ENCODE measurements around the gene SLC18A2. TPM values are rescaled to one million over a fixed set of nuclear protein-coding genes. Genes with fewer than 3 reads are reported as not detected.
A peak's percentile ranks its signal among the peaks of the same experiment; 100 is the strongest.
"Not testable (repeated sequence)": the region's sequence is repeated elsewhere in the genome, so short reads cannot be mapped to it uniquely, and the experiment has no call there.

The SLC18A2 gene
- total RNA-seq, 1 experiment from 2014 or later: 0.12 TPM

- not testable (repeated sequence) for DNase-seq (ENCODE audit: extremely low read depth, low read depth)
Measured at GRCh38 chr10:117303451-117303850, 62.5 kb downstream of the SLC18A2 start.

GRCh38 chr10:117306674-117307073, 65.8 kb downstream of the SLC18A2 start:
- DNase-seq (ENCODE audit: extremely low read depth, low read depth): no peak

DNA sequence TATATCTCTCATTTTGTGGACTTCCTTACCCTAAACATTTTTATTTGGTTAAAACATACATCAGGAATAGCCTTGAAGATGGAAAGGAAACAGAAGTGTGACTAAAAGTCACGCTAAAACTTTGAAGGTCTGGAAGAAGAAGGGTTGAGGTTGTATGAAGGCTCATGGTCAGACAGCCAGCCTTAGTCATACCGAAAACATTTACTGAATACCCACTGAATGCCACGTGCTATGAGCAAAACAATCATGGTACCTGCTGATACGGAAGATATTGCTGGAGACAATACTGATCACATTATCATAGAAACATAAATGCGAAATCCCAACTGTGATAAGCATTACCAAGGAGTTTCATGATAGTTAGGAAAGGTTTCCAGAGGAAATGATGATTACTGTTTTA, 70.3 kb downstream of the SLC18A2 start:
- no peak for DNase-seq (ENCODE audit: extremely low read depth, low read depth)

- DNase-seq (ENCODE audit: extremely low read depth, low read depth): no peak
Measured at GRCh38 chr10:117312430-117312829, 71.5 kb downstream of the SLC18A2 start.

- DNase-seq (ENCODE audit: extremely low read depth, low read depth): no peak
Measured at GRCh38 chr10:117313641-117314040, 72.7 kb downstream of the SLC18A2 start.

DNA sequence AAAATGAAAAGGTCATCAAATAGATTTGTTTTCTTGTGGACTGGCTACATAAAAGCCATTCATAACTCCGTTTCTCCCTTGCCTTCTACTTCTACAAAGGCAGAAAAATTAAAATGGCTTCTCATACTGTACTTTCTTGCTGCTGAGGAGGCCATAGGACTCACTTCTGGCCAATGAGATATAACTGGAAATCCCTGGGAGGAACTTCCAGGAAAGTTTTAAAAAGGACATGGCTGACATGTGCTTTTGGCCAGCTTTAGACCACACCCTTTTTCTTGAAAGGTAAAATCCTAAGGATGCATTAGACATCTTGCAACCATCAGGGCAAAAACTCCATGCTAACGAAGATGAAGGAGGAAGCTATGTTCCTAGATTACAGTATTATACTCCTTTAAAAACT, 75.8 kb downstream of the SLC18A2 start:
- no peak for DNase-seq (ENCODE audit: extremely low read depth, low read depth)

- no peak for DNase-seq (ENCODE audit: extremely low read depth, low read depth)
Measured at GRCh38 chr10:117318909-117319308, 78.0 kb downstream of the SLC18A2 start.

DNA sequence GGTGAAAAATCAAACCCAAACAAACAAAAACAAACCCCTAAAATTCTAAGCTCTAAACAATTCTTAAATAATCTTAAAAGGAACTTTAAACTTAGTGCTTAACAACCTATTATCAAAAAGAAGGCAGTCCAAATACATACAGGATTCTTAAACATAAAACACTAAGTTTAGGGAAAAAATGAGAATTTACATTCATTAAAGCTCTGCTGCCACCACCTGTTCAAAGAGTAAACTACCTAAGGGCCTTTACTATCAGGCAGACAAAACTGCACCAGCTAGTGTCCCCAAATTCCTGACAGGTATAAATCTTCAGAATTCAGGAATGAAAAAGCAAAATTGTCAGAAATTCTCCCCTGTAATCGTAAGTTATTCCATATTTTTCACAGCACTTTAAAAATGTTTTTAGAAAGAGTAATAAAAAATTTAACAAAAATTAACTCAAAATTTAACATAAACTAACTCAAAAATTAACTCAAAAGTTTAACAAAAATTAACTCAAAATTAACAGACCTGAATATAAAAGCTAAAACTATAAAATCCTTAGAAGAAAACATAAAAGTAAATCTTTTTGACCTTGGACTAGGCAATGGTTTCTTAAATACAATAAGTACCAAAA, 79.2 kb downstream of the SLC18A2 start:
- peak; percentile 14 for DNase-seq (ENCODE audit: extremely low read depth, low read depth)

- no peak for DNase-seq (ENCODE audit: extremely low read depth, low read depth)
Measured at GRCh38 chr10:117322260-117322659, 81.3 kb downstream of the SLC18A2 start.

- DNase-seq (ENCODE audit: extremely low read depth, low read depth): no peak
Measured at GRCh38 chr10:117324367-117324766, 83.5 kb downstream of the SLC18A2 start.

GRCh38 chr10:117327262-117327661, 86.3 kb downstream of the SLC18A2 start:
- DNase-seq (ENCODE audit: extremely low read depth, low read depth): no peak

Other genes starting within 250 kb of the SLC18A2 start
- gene SHTN1, start 235.9 kb upstream of the SLC18A2 start, total RNA-seq (2014; rRNA removed; shearing (Covaris generic)): 24.6 and 27.6 TPM in 2 replicates
- 0.25 and 0.40 TPM in 2 replicates for gene VAX1, start 102.8 kb upstream of the SLC18A2 start, total RNA-seq (2014; rRNA removed; shearing (Covaris generic))
- not detected in 2 replicates for gene KCNK18, start 43.6 kb upstream of the SLC18A2 start, total RNA-seq (2014; rRNA removed; shearing (Covaris generic))
- 38.6 and 42.8 TPM in 2 replicates for gene PDZD8, start 134.3 kb downstream of the SLC18A2 start, total RNA-seq (2014; rRNA removed; shearing (Covaris generic))

All from NCI-H460 (cell line).